HS-5 (cell line): Measurements from ENCODE around the gene SLC7A10.

Experiments used
- DNase-seq: peaks from one replicate; pipeline ENCODE4 v3.0.0-alpha.2; 2012; ENCODE audit warnings: low read depth

Gene SLC7A10

GRCh38 chr19:33225458-33225926 is at the start of gene SLC7A10:
SLC7A10 (minus strand) TSS chr19:33225850; CDS start chr19:33225703, 147 bp downstream.
- DNase-seq: no peak

DNA sequence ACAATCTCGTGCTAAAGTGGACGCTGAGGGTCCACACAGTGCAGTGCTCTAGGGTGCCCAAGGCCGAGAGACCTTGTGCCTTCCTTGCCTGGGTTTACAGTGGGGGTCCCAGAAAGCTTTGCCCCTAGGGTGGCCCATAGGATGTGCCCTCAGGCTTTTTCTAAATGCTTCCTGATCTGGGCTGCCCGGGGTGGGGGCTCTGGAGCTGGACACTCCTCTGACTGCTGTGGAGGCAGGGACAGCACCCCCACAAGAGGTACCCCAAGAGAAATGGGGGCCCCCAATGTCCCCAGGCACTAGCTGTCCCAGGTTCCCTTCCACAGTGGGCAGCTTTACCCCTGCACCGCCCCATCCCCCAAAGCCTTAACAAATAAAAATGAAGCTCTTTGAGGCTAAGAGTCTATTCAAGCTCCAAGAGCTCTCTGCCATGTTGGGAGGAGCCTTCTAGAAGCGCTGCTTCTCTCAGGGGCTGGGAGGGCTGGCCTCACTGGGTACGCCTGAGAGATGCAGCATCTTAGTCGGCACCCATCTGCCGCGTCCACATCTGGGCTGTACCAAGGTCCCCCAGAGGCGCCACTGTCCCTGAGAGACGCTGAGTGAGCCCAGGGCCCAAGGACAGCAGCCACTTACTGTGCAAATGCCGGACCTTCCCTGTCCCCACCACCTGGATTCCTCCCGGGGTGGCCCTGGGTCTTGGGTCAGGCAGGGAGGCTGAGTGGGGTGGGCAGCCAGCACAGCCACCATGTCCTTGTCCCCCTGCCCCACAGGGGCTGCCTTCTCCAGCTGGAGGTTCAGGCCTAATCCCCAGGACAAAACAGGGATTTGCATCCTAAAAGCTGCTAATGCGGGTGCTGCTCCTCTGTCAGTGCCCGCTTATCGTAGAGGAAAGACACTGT is 49.3 kb upstream of the SLC7A10 start:
- DNase-seq: no peak

DNA sequence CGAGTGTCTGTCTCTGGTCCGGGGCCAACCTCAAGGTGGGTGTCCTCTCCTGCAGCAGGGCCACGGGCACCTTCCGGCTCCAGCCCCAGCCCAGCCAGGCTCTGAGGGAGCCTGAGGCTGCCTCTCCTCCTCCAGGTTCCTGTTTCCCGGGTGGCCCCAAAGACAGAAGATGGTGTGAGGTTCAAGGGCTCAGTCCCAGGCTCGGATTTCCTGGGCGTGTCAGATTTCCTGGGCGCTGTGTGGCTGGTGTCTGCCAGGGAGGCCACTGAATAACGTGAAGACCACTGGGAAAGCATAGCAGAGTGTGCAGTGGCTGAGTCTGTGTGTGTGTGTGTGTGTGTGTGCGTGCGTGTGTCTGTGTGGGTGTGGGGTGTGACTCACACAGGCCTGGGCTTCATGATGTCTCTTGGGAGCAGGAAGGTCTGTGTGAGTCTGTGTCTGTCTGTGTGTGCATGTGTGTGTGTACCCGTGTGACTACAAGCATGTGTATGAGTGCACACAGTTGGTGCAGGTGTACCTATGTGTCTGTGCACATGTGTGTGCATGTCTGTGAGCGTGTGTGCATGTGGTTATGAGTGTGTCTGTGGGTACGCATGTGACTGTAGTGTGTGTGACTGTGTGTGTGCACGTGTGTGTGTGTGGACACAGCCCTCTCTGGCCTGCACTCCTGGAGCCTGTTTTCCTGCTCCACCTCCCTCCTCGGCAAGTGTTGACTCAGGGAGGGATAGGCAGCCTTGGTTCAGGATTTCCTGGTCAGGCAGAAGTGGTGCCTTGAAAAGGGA is 48.4 kb upstream of the SLC7A10 start:
- no peak for DNase-seq

DNA sequence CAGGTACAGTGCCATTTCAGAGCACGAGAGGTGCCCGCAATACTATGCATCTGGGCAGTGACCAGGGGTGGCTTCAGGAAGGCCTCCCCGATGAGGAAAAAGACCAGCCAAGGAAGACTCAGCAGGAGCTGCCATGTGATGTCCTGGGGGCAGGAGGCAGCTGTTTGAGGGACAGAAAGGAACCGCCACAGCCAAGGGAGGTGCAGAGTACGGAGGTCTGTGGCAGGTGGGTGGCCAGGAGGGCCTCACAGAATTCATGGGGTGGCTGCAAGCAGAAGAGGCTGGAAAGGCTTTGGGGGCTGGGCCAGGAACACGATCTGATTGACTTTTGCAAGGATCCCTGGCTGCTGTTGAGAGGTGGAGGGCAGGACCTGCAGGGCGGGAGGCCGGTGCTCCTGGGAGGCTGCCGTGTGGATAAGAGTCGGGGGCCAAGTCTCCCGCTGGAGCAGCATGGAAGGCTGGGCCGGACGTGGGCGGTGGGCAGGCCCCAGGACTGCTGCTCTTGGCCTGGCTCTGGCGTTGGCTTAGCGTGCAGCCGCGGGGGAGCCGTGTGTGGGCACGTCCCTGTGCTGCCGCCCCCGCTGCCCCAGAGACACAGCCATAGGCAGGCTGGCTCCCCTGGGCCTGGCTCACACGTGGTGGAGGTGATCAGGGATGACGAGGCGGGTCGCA is 47.6 kb upstream of the SLC7A10 start:
- DNase-seq: no peak

DNA sequence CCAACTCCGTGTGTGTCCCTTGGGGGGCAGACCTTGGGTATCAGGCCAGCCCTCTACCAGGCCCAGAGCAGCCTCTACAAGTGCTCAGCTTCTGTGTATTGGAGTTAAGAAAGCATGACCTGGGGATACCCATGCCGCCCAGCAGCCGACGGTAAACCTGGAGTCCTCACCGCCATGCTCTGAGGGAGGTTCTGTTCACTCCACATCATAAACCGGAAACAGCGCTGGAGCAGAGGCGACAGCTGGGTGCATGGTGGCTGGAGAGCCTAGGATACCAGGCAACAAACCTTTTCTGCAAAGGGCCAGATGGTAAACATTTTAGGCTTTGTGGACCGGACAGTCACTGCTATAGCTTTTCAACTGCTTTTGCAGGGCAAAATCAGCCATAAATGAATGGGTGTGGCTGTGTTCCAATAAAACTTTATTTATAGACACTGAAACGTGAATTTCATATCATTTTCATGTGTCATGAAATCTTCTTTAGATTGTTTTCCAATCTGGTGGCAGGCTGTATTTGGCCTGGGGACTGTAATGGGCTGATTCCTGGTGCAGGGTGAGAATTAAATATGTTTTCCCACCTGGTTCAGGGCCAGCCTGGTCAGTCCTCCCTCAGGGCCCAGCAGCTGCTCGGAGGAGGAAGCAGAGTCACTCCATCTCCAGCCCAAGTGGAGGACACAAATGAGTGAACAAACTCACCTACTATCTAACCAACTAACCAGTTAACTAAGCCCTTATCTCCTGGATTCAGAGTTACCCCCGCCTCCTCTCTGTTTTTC is 45.8 kb upstream of the SLC7A10 start:
- DNase-seq: no peak

DNA sequence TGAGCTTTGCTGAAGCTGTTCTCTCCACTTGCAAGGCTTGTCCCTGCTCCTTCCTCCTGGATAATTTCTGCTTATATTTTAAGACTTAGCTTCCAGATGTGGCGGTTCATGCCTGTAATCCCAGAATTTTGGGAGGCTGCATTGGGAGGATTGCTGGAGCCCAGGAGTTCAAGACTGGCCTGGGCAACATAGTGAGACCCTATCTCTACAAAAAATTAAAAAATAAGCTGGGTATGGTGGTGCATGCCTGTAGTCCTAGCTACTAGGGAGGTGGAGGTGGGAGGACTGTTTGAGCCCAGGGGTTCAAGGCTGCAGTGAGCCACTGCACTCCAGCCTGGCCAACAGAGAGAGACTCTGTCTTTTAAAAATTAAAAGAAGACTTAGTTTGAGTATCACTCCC is 45.1 kb upstream of the SLC7A10 start:
- DNase-seq: no peak

DNA sequence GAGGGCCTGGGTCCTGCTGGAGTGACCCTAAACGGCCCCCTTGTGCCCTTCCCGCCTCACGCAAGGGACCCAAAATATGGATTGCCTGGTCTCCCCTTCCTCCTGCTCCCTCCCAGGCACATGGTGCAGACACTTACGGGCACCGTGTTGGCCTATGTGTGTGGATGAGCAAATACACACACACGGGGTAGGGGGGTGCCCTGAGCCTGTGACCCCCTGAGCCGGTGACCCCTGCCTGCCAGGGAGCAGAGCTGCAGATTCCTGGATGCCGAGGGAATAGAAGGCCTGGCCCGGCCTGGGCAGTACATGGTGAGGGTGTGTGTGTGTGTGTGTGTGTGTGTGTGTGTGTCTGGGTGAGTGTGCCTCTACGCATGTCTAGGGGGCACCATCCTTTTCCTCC is 43.4 kb upstream of the SLC7A10 start:
- no peak for DNase-seq

DNA sequence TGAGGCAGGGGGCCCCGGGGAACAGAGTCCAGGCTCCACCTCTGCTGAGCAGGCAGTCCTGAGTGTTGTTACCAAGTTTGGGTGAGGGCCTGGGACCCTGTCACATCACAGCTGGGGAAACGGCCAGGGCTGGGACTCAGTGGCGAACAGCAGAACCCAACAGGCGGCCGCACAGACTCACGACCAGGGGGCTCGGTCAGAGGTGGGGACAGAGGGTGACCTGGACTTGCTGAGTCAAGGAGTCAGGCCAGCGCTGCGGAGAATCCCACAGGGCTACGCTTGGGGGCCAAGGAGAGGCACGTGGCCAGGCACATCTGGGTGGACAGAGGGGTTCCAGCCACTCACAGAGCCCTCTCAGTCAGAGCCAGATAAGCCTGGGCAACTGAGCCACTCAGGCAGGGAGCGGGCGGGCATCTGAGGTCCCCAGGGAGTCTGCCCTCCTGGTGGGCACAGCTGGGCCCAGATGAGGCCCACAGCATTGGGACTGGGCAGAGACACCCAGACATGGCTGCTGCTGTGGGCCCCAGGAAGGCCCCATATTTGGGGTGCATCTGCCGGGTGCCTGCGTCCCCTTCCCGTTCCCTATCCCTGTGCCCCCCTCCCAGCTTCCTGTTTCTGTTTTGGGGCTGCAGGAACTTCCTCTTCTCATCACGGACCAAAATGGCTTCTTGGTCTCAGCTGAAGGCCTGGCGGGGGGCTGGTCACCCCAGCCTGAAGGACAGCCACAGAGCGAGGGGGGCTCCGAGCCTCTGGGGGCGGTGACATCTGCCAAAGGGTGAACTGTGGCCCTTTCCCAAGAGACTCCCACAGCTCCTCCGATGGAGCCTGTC is 42.7 kb upstream of the SLC7A10 start:
- no peak for DNase-seq

- DNase-seq: no peak
These were observed 42.1 kb upstream of the SLC7A10 start for GRCh38 chr19:33267706-33268105.

DNA sequence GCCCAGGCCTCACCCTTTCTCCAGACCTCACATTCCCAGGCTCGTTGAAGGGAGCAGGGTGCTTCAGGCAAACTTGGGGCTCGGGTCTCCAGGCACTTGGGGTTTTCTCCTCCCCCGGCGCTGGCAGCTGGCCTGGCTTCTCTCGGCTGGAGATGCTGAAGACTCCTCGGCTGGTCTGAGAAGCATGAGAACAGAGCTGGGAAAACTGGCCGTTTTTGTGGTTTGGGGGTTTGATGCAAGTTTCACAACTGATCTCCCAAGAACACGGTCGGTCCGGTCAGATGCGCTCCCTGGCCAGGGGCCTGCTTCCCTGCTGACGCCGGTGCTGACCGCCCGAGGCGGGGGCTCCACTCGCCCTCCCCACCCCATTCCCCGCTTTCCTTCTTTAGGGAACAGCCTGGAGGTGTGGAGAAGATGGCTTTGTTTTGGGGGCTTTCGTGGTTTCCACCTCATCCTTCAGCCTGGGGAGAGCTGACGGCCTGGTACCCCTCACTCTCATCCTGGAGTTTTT is 41.4 kb upstream of the SLC7A10 start:
- DNase-seq: no peak

DNA sequence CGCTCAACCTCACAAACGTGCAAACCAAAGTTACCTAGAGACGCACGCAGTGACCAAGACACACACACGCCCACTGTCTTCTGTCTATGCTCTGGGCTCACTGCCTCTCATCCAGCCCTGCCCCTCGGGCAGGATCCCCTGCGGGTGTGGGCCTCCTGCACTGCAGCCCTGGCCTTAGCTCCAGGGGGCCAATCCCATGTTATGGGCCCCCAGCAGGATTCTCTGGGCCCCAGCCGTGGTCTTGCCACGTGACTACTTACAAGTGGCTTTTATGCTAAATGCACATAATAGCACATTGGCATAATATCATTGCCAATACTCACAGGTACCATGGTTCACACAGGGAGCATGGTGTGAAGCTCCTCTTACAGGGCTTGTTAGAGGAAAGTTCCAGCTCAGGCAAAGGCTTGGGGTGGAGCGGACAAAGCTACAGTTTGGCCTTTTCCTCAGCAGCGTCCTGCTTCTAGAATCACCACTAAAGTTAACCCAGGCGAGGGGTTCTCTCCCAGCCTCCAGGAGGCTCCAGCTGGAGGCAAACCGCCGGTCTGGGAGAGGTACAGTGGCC is 39.3 kb upstream of the SLC7A10 start:
- no peak for DNase-seq

DNA sequence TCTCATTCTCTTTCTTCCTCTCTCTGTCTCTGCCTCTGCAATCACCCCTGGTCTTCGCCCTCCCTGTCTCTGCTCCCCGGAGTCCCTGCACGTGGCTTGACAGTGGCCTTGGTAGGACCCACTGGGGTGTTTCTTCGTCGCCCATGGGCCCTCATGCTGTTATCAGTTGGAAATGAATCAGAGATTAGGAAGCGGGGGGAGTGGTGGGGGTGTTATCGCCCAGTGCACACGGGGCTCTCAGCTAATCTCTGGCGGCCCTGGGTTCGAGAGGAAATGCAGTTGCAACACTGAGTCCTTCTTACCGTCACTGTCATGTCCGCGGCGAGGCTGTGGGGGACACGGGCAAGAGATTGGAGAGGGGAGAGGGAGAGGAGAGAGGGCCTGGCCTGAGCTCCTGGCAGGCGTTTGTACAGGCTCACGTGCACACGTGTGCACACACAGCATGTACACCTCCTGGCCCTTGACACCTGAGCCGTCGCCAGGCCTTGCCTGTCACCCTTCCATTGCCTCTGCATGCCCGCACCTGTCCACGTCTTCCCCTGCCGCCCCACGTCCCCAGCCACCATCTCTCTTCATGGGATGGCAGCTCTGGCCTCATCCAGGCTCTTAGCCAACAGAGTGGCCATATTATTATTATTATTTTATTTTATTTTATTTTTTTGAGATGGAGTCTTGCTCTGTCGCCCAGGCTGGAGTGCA is 37.8 kb upstream of the SLC7A10 start:
- no peak for DNase-seq

- no peak for DNase-seq
These were observed 36.0 kb upstream of the SLC7A10 start for GRCh38 chr19:33261511-33262189.

GRCh38 chr19:33260628-33261418 is 35.2 kb upstream of the SLC7A10 start:
- DNase-seq: no peak

DNA sequence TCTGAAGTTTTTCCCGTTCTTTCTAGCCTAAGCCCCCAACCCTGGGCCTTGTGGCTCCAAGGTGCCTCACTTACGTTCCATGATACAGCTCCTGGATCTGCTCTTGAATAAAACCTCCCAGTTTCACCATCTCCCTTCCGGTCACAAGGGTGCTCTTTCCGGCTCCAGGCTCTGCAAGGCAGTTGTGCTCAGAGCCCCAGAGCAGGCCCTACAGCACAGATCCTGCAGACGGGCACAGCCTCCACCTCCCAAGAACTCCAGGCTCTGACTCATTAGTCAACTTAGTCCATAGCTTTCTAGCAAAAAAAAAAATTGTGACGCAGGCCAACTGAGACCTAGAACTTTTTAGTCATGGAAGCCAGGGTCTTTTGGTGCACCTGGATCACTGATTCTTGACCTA is 33.9 kb upstream of the SLC7A10 start:
- no peak for DNase-seq

- DNase-seq: no peak
These were observed 32.2 kb upstream of the SLC7A10 start for GRCh38 chr19:33257828-33258227.

GRCh38 chr19:33256261-33256660 is 30.6 kb upstream of the SLC7A10 start:
- no peak for DNase-seq

DNA sequence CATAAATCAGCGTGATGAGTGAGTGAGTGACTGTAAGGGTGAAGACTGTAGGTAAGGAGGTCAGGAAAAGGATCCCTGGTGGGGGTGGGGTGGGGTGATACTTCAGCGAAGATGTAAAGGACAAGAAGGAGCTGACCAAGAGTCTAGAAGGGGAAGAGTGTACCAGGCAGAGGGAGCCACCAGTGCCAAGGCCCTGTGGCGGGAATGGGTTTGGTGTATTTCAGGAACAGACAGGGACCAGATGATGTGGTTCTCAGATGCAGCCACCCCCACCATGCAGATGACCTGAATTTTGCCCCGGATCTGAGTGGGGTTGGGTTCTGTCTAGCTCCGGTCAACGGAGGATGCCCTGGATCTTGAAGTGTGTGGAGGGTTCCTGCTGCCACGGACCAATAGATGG is 30.1 kb upstream of the SLC7A10 start:
- no peak for DNase-seq
